DMS79 treated with DMSO at 0.1 percent for 48 hours (cell line): Measurements from ENCODE around the gene MAD1L1.

Experiments used
- DNase-seq: peaks from one replicate; lab custom pipeline; 2025; lab: John Stamatoyannopoulos, UW

MAD1L1 gene

DNA sequence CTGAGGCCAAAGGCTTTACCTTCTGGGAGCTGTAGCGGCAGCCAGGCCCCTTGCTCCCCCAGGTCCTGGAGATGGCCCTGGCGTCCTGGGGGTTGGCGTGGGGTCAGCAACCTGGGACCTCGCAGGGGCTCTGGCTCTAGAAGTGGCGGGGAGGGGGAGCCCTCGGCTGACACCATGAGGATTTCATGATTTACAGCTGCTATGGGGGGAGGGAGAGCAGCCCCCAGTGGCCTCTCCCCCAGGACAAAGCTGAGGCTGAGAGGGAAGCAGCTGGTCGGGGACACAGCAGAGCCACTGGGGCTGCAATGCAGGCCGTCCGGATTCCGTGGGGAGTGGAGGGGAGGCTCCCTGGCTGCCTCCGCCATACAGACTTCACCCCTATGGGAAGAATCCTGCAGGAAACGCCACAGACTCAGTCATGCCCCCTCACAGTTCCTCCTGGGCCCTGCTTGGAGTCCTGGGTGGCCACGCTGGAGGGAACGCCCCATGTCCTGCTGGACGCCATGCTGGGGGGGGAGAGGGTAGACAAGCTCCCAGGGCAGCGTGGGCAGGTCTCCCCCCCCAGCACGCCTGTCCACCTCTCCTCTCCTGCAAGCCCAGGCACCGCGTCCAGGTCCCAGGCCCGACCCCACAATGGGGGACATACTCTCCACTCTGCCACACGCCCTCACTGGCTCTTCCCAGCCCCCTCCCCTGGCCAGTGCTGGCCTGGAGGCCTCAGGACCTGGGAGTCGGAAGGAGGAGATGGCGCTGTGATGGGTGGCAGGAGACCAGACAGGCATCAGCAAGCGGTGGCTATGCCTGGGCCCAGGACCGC, 319.1 kb downstream of the MAD1L1 start:
- no peak for DNase-seq

DNA sequence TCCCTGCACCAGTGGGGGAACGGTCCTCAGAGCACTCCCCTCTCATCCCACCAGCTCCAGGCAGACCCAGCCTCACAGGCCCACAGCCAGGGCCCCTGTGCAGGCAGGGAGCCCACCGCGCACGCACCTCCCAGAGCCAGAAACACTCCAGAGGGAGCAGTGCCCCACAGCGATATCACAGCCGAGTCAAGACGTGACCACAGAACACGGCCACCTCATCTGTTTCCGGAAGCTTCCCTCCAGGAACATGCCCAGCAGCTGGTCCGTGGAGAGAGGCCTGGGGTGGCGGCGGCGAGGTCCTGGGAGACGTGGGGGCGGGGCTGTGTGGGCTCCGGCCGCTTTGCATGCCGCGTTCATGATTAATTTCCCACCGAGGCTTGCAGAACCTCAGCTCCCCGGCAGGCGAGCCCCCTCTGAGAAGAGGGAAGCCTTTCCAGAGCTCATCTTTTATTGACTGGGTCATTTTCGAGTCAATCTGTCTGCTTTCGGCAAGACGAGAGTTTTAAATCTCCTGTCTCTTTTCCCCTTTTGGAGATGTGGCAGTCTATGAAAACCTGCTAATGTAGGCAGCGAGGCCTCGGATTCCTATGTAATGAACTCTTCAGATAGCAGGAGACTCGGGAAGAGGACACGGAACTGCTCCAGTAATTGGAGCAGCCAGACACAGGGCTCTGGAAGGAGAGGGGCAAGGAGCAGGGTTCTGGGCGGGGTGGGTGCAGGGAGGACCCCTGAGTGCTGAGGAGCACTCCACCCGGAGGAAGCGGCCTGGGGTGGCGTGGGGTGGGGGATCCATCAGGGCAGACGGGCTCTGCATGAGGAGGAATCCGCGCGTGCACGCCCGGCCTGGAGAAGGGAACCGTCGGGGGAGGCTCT, 319.9 kb downstream of the MAD1L1 start:
- no peak for DNase-seq

DNA sequence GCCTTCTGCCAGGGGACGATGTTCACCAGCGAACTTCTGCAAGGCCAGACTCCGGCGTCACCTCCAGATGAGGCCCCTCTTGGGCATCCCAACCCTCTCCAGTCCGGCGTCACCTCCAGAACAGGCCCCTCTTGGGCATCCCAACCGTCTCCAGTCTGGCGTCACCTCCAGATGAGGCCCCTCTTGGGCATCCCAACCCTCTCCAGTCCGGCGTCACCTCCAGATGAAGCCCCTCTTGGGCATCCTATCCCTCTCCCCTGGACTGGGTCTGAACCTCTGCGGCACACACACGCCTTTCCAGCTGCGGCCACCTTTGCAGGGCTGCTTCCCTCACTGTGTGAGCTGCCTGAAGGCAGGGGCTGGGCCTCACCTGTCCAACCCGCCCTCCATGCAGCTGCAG, 321.2 kb downstream of the MAD1L1 start:
- no peak for DNase-seq

DNA sequence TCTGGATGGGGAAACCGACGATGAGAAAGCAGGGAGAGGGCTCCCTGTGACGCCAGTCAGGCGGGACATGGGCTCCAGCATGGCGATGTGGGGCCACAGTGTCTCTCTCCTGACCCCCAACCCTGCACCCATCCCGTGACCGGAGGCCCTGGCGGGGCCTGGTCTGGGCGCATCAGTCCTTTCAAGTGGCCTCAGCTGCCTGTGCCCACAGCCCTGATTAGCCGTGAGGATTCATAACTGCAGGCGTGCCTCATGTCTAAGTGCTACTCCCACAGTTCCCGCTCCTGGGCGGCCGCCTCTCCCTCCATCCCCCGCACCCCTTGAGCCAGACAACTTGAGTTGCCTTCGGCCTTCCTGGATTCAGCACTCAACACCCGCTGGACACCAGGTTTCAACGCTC, 321.9 kb downstream of the MAD1L1 start:
- DNase-seq, result no peak

DNA sequence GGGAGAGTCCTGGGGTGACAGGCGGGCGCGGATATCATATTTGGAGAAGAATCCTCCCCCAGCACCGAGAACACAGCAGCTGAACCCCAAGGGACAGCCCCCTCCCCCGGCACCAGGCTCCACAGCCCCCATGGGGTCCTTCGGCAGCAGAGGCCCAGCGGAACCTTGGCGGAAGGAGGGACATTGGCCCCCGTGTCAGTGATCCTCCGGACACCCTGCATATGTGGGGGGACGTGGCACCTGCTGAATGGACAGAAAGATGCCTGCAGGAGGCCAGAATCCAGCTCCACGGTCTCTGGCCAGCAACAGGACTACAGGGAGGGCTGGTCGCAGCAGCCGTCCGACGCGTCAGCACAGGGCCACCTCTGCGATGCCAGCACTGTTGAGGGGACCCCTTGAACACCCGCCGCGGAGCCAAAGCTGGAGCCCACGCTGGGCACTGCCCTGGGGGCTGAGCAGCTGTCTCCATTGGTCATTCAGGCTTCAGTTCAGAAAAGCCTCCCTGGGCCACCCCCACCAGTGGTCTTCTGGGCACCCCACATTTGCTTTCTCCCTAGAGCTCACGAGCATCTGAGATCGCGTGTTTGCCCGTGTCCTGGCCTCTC, 322.6 kb downstream of the MAD1L1 start:
- DNase-seq, result no peak

DNA sequence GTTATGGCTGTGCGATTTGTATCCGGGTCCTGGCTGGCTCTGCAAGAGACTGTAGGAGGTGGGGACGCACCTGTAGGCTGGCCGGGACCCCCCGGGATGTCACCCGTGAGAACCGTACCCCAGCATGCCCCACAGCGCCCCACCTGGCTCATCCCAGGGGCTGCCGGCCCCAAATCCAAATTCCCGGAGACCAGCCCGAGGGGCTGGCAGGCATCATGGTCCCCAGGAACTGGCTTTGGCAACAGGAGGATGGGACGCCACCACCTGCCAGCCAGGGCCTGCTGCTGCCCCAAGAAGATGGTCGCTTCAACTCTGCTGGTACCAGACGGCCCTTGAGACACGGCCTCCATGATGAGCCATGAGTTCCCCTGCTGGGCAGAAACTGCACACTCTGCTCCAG, 323.3 kb downstream of the MAD1L1 start:
- no peak for DNase-seq

DNA sequence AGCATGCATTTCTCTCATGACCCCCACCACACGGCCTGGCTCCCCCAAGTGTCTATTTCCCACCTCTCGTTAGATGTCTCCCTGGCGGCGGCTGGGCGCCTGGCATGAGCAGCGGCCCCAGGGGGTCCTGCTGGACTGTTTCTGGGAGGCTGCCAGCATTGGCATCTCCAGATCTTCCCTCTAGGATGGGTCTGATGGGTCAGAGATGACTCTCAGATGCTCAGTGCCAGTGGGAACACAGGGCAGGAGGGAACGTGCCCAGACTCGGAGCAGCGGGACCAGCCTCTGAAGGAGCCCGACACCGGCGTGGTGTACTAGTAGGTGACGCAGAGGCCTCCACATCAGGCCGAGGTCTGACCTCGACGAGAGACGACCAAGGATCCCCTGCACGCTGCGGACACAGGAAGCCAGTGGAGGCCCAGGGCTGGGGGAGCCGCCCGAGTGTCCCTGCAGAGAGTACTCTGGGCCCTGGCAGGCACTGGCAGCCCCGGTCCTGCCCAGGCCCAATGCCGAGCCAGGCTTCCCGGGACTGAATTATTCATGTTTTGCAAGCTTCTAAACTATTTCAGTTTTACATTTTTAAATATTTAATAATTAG, 323.8 kb downstream of the MAD1L1 start:
- DNase-seq, result no peak

DNA sequence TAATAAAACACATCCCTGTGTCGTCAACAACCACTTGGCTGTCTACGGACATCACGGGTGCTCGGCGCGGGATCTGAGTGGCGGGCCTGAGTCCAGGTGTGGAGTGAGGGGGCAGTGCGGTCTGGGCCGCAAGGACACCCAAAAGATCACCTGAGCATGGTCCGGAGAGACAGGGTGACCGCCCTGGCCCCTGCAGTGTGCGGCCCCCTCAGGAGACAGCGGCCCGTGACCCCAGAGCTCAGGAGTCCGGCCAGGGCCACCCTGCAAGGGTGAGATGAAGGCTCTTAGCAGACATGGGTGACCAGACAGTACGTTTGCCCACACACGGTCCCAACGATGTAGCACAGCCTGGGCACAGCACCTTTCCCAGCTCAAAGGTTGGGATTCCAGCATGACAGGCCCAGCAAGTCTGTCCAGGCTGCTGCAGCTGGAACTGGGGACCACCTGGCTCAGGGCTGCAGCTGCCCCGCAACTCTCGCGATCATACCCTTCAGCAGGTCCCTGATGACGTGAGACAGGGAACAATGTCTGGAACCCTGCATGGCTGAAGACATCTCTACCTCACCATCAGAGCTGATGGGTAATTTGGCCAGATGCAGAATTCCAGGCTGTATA, 324.9 kb downstream of the MAD1L1 start:
- DNase-seq, result no peak

DNA sequence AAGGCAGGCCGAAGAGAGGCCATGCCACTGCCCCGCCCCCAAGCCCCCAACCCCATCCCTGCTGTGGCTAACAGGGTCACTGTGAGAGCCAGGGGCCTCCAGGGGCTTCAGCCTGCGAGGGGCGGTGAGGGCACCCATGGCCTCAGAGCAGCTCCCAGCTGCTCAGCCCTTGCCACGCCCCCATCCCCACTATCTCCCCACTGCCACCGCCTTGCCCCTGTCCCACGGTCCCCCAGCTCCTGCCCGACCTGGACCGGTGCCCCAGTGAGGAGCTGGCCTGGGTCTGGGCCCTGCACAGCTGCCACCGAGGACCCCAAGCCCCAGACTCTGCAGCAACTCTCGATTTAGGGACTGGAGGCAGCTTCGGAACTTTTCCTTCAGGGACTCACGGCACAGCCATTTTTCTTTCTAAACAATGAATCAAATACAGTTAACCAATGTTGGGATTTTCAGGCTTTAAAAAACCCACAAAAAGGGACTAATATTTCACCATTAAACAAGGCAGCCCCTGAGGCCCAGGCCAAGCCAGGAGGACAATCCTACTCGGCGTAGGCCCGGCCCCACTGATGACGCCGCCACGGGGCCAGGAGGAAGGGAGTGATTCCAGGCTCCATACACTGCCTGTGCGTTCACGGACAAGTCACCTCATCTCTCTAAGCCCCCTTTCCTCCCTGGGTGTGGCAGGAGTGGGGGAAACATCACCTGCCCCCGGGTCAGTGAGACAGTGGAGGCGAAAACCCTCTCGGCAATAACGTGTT, 325.6 kb downstream of the MAD1L1 start:
- DNase-seq, result no peak

DNA sequence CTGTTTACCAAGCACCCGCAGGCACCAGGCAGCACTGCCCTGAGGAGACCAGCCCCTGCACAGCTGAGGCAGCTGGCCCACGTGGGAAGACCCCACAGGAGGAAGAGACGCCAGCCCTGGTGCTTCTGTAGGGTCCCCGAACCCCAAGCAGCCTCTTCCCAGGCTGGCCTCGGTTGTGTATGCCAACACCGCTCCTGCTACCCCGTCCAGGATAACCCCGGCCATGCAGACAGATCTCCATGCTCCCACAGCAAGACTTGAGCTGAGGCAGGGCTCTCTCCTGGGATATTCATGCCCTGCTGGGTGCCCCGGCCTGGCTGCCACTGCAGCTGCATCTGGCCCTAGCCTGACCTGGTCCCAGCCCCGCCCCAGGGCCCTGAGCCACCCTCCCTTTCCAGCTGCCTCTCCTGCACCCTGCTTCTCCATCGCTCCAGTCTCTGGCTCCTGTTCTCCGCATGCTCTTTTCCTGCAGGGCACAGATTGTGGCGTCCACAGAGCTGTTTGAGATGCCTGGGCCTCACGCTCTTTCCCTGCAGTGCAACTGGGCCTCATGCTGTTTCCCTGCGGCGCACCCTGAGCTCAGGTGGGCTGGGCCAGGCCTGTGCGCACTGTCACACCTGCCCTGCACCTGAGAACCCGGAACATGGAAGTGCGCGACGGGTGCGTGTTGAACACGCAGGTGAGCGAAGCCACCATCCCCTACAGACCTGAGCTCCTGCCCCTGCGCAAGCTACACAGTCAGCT, 326.5 kb downstream of the MAD1L1 start:
- DNase-seq, result no peak

DNA sequence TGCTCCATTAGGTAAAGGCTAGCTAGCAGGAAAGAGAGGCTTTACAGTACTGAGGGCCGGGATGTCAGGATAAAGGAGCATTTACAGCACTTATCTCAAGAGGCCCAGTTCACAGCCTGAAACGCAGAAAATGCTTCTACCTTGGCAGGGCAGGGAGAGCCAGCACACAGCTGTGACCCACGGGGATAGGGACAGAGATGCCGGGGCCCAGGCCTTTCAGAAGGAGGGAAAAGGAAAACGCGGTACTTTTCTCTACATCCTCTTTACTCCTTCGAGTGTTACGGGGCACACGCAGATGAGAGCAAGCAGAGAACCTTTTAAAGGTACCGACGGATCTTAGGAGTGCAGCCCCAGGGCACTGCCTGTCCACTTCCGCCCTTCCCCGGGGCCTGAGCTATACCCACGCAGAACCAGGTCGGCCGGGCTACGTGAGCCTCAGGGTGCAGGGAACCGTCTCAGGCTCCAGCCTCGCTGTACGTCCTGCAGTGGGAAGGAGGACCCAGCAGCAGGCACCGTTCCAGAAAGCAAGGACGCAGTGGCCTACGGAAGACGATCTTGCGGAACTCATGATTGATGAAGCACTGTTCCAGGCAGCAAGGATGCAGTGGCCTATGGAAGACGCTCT, 330.4 kb downstream of the MAD1L1 start:
- DNase-seq, result peak; percentile 63

DNA sequence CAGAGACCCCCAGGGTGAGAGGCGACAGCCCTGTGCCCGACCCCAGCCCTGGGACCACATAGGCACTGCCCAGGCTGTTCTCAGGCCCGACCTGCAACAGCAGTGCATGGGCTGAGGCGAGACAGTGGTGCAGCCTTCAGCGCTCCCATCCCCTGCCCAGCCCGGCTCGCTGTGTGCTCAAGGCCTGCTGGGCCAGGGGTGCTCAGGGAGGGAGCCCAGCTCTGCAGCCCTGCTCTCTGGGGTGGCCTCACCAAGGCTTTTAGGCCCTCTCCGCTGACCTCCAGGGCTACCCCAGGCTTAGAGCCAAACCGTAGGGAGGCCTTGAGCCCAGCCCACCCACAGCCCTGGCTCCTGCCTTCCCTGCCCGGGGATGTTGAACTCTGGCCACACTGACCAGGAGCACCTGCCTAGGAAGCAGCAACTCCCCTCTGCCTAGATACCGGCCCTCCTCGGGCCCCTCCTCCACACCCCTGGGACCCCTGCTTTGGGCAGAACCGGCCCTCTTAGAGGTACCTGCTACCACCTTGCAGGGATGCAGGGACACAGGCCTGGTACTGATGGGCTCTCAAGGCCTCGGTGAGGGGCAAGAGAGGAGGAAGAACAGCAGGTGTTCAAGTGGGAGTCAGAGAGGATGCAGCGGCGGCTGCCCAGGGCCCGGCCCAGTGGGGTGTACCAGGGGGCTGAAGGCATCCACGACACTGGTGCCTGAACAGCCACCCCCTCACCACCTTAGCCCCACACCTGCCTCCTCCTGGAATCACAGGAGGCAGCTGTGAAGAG, 331.1 kb downstream of the MAD1L1 start:
- DNase-seq, result no peak

DNA sequence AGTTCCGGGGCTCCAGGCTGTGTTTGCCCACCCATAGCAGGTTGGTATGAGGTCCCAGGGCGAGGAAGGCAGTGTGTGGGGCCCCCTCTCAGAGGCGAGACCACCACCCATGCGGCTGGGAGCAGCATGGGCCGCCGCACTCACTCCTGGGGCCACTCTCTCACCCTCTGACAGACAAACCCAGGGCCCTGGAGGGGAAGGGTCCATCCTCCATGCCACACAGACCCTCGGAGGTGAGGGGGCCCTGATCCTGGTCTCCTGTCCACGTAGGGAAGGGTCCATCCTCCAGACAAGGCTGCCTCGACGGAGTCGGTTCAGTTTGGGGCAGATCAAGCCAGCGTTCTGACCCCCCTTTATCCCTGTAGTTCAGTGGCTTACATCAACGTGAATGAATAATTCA, 331.9 kb downstream of the MAD1L1 start:
- no peak for DNase-seq

DNA sequence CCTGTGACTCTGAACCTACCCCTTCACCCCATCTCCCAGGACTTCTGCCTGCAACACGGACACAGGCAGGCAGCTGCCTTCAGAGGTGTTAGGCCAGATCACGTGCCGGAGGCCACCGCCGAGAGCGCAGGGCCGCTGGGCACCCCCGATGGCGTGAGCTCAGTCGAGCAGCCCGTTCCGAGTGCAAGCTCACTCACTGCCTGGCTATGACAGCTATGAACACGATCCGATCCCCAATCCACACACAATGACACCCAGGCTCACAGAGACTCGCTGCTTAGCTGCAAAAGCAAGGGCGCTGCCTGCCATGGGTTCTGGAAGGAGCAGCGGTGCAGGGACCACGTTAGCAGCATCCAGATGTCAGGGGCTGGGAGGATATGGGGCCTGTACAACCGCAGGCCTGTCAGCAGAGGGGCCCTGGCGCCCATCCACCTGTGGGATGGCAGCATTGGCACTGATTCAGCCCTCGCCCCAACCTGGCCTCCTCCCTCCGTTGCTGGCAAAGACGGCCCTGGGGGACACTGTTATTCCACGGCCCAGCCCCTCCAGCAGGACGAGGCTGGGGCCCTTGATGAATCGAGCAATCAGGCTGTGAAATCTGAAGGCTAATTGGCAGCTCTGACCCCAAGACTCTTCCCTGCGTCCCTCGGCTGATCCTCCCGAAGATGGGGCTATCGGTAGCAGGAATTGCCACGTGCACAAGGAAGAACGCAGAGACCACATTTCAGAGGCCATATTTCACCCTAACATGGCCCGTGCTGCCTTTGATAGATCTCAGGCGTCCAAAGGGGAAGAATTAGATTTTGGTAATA, 332.6 kb downstream of the MAD1L1 start:
- no peak for DNase-seq

DNA sequence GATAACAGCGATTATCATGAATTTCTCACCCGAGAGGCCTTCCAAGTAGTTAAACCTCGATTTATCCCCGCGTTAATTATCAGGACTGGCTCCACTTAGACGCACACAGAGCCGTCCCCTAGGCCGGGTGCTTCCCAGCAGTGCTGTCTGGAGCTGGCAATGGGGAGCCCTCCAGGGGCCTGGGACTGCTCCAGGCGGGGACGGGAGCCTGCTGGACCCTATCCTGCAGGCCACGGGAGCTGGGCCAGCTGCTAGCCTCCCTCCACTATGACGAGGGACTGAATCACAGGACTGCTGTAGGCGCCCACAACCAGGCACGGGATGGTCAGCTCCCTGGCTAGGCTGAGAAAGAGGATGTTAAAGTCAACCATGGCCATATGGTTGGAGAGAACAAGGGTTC, 333.5 kb downstream of the MAD1L1 start:
- no peak for DNase-seq

DNA sequence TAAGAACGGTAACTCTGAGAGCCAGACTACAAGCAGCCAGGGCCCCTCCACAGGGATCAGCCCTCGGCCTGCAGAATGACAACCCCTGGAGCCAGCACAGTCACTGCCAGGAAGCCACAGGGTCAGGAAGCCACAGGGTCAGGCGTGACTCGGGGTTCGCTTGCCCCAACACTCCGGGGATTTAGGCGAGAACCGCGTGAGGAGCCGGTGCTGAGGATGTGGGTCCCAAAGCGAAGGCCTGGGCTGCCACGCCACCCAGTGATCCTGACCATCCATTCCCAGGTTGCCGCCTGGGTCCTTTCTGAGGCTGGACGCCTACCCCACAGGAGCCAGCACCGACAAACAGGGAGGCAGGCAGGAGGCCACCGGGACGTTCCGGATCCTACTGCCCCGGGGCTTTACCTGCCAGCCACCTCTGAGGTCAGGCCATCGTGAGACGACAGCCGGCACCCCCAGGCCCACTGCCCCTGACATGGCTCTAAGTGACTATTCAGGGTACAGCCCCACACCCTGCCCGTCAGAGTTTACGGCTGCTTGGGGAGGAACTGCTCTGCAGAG, 334.0 kb downstream of the MAD1L1 start:
- no peak for DNase-seq

DNA sequence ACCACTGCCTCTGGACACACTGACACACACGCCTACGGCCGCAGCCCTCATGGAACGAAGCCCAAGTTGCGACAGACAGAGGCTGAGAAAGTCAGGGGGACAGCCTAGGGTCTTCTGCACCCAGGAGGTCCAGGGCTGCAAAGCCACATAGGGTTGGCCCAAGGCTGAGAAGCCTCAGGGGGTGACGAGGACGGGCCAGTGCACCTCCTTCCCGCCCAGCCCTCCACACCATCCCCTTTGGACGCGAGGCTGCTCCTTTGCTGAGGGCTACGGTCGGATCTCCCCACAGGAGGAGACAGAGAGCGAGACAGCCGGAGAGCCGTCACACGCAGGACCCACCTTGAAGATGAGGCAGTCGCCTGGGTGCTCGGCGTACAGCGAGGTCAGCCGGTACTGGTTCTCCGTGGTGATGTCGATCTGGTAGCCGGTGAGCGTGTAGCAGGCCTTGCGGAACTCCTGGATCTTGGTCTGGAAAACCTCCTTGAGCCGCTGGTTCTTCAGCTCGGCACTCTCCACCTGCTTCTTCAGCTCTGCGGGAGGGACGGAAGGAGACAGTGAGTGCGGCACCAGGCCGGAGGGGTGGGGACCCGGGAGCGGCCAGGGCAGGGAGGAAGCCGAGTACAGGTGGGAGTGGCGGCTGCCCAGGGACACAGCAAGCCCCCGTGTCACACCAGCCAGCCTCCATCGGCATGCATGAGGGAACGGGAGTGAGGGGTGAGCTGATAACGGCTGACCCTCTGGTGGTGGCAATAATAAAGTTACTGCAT, 334.7 kb downstream of the MAD1L1 start:
- no peak for DNase-seq
